ENCODE measurements around the gene TMEM156. TPM values are rescaled to one million over a fixed set of nuclear protein-coding genes. Genes with fewer than 3 reads are reported as not detected.

Gene TMEM156
- polyA plus RNA-seq, 3 donors = 0.31 to 1.1 (median 0.43) TPM

- Histone ChIP-seq H3K36me3 (replicated peaks in 1 of 2; ENCODE audit: control insufficient read depth in 1 of 2, insufficient read depth in 2 of 2, low read length in 2 of 2) (peaks cover 31 to 87% of the 10 kb centered on the region in 2 donors), H3K79me2 (ENCODE audit: insufficient read depth, low read length) (no peaks in the 10 kb centered on the region), H3K27ac (ENCODE audit: low read depth in 1 of 2, low read length in 2 of 2) (no peak overlapping the region), H3K27me3 (ENCODE audit: control insufficient read depth in 2 of 2, insufficient read depth in 2 of 2, low read length in 2 of 2) (no peaks in the 10 kb centered on the region), H3K9ac (ENCODE audit: insufficient read depth, low read length, poor library complexity, severe bottlenecking) (no peak overlapping the region), H3K4me1 (ENCODE audit: control insufficient read depth in 1 of 2, insufficient read depth in 2 of 2, low read length in 2 of 2) (no peaks in the 10 kb centered on the region), H3K9me3 (replicated peaks in 1 of 2; ENCODE audit: control insufficient read depth in 1 of 2, insufficient read depth in 1 of 2, low read length in 2 of 2) (no peaks in the 10 kb centered on the region), H3K4me2 (replicated peaks; ENCODE audit: extremely low read depth, low read length, poor library complexity, severe bottlenecking) (no peak overlapping the region), H3K4me3 (replicated peaks in 1 of 3; ENCODE audit: low read depth in 2 of 3, low read length in 3 of 3) (no peak overlapping the region), H4K20me1 (ENCODE audit: insufficient read depth, low read length) (no peaks in the 10 kb centered on the region), H2AFZ (ENCODE audit: insufficient read depth, low read depth, low read length, poor library complexity, severe bottlenecking) (no peak overlapping the region)
- no peak for DNase-seq
- WGBS (ENCODE audit: insufficient coverage) = 96% methylated on average over 6 of the region's 6 CpGs
- H3K27me3 Mint-ChIP-seq (ENCODE audit: low read depth in 3 of 3) = peaks cover 0 to 2% (median 0%) of the 10 kb centered on the region in 3 donors
- peaks cover 49 to 67% of the 10 kb centered on the region in 2 donors for H3K36me3 Mint-ChIP-seq
- H3K4me1 Mint-ChIP-seq = no peaks in the 10 kb centered on the region
- intact Hi-C loops (cut with micrococcal nuclease) = no loop called here
- no peak for TF ChIP-seq CTCF (IDR thresholded peaks at IDR 0.05)
- H3K27ac Mint-ChIP-seq = no peak overlapping the region
- no peak overlapping the region for H3K4me3 Mint-ChIP-seq
- H3K9me3 Mint-ChIP-seq = no peaks in the 10 kb centered on the region
Observed at GRCh38 chr4:38926896-38927295, 105.3 kb downstream of the TMEM156 start.

DNA sequence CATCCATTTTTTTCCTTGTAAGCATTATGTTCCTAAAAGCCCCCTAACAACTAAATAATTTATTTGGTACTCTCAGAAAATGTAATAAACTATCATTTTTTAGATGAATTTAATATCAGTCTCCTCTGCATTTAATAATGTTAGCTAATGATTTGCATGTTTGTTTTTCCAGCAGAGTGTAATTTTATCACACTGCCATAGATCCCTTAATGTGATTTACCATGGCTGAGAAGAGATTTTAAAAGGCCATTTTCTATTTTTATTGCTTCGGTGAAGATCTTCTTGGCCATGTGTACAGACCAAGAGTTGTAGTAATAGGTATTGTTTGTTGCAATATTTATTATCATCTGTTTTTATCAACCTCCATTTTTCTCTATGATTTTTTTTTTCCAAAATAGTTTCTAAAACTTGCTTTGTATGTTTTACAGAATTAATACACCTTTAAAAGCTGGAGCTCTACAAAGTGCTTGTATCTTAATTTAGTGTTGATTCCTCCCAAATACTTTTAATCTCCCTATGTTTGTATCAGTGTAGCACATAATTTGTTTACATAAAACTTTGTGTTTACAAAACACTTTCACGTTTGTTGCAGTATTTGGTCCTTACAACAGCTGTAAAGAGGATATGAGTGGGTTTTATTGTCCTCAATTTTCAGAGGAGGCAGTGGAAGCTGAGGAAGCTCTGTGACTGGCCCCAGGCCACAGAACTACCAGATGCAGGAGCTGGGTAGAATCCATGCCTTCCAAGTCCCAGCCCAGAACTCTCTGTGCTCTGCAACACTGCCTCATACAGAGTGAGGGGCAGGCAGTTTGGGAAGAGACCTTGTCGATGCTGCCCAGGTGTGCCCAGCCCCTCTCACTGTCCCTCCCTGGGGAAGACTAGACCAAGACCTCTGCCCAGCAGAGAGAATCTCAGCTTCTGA is 106.5 kb downstream of the TMEM156 start:
- Histone ChIP-seq H3K4me2 (replicated peaks; ENCODE audit: extremely low read depth, low read length, poor library complexity, severe bottlenecking) (no peak overlapping the region), H3K27me3 (ENCODE audit: control insufficient read depth in 2 of 2, insufficient read depth in 2 of 2, low read length in 2 of 2) (no peaks in the 10 kb centered on the region), H4K20me1 (ENCODE audit: insufficient read depth, low read length) (no peaks in the 10 kb centered on the region), H2AFZ (ENCODE audit: insufficient read depth, low read depth, low read length, poor library complexity, severe bottlenecking) (no peak overlapping the region), H3K9me3 (replicated peaks in 1 of 2; ENCODE audit: control insufficient read depth in 1 of 2, insufficient read depth in 1 of 2, low read length in 2 of 2) (no peaks in the 10 kb centered on the region), H3K79me2 (ENCODE audit: insufficient read depth, low read length) (no peaks in the 10 kb centered on the region), H3K27ac (ENCODE audit: low read depth in 1 of 2, low read length in 2 of 2) (no peak overlapping the region), H3K4me3 (replicated peaks in 1 of 3; ENCODE audit: low read depth in 2 of 3, low read length in 3 of 3) (no peak overlapping the region), H3K4me1 (ENCODE audit: control insufficient read depth in 1 of 2, insufficient read depth in 2 of 2, low read length in 2 of 2) (no peaks in the 10 kb centered on the region), H3K36me3 (replicated peaks in 1 of 2; ENCODE audit: control insufficient read depth in 1 of 2, insufficient read depth in 2 of 2, low read length in 2 of 2) (peaks cover 30 to 84% of the 10 kb centered on the region in 2 donors), H3K9ac (ENCODE audit: insufficient read depth, low read length, poor library complexity, severe bottlenecking) (no peak overlapping the region)
- WGBS (ENCODE audit: insufficient coverage) = 100% methylated on average over 1 of the region's 3 CpGs
- DNase-seq = no peak
- Mint-ChIP-seq H3K36me3 (peaks cover 50 to 66% of the 10 kb centered on the region in 2 donors), H3K27me3 (ENCODE audit: low read depth in 3 of 3) (peaks cover 0 to 2% (median 0%) of the 10 kb centered on the region in 3 donors), H3K9me3 (no peaks in the 10 kb centered on the region), H3K27ac (no peak overlapping the region), H3K4me3 (no peak overlapping the region), H3K4me1 (no peaks in the 10 kb centered on the region)
- TF ChIP-seq CTCF (IDR thresholded peaks at IDR 0.05) = no peak
- intact Hi-C loops (cut with micrococcal nuclease) = no loop called here

All from CD14-positive monocyte (primary cell).